HG03159 (cell line): ENCODE measurements around the gene MOCS1.

Experiments
- ATAC-seq: cut with Tn5 transposase; IDR thresholded peaks from one replicate; pipeline ENCODE4 v1.9.1; 2021; ENCODE audit warnings: mild to moderate bottlenecking, moderate library complexity; ENCODE audit not compliant: unreplicated experiment

The MOCS1 gene

DNA sequence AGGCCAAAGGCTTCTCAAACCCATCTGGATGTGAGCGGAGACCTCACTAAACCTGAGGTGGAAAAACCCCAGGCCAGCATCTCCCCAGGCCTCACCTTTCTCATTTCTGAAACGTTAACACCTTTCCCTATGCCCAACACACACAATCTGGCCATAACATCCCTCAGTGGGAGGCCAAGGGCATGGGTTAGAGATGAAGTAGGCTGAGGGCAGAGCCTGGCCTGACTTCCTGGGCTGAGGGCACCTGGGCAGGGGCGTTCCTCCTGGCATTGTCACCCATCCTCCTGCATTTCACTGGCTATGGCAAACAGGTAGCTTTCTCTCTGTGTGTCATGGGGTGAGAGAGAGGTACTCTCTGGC, 8.4 kb downstream of the MOCS1 start:
- ATAC-seq: no peak

DNA sequence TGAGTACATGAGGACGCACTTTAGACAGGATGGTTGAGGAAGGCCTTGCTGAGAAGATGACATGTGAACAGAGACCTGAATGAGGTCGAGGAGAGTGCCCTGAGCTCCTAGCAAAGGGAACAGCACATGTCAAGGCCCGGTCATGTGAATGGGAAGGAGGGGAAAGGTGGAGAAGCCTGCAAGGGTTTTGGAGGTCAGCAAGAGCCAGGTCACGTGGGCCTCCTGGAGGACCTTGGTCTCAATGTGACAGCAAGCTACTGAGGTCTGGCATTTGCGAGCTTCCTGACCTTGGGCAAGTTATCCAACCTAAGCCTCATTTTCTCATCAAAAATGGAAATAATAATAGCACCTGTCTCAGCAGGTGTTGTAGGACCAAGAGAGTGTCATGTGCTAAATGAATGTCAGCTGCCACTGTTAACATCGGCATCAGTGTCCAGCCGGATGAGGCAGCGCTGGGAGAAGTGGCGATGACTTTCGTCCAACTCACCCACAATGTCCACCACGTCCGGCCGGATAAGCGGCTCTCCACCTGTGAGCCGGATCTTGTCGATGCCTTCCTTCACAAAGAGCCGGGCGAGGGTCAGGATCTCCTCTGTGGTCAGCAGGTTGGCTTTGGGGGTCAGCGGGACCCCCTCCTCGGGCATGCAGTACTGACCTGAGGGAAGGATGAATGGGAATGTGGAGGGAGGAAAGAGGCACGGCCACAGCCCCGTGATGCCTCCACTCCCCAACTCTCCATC, 8.9 kb downstream of the MOCS1 start:
- no peak for ATAC-seq

DNA sequence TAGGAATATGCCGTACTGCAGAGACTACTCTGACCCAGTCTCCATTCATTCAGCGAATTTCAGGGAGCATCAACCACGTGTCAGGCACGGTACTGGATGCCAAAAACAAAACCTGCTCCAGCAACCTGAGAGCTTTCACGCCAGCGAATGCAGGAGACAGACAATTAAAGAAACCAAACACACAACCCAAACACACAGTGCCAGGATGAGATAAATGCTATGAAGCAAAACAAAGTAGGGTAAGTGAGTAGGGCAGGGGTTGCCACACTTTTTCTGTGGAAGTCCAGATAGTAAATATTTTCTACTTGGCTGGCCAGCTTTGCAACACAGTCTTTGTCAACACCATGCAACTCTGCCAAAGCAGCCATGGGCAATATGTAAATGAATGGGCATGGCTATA, 10.0 kb downstream of the MOCS1 start:
- no peak for ATAC-seq

DNA sequence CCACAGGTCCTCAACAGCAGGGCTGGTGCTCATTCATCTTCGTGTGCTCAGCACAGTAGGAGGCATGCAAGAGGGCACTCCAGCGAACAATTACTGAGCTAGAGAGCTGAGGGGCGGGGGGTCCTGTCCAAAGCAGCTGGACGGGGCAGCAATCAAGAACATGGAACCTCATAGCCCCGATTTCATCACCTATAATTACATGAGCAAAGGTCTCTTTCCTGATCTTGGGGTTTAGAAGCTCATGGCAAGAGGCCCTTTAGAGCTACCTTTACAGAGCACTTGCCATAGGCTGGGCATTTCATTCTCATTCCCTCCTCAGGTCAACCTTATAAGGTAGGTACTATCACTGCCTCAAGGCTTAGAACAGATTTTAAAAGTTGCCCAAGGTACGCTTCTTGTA, 10.4 kb downstream of the MOCS1 start:
- no peak for ATAC-seq

DNA sequence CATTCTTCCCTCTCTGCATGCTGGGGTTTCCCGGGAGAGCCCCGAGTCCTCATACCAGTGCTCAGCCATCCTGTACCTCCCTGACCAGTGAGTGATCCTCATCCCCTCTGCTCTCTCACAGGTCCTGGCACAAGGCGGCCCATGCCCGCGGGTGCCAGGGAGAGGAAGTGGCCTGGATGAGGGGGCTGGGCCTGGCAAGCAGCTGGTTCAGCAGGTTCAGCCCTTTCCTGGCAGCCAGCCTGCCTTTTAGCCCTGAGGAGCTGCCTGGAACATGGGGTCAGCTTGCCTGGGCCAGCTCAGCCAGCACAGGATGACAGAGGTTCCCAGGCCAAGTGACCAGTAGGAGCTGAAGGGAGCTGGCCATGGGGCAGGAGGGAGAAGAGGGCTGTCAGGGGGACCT, 10.9 kb downstream of the MOCS1 start:
- ATAC-seq: no peak

DNA sequence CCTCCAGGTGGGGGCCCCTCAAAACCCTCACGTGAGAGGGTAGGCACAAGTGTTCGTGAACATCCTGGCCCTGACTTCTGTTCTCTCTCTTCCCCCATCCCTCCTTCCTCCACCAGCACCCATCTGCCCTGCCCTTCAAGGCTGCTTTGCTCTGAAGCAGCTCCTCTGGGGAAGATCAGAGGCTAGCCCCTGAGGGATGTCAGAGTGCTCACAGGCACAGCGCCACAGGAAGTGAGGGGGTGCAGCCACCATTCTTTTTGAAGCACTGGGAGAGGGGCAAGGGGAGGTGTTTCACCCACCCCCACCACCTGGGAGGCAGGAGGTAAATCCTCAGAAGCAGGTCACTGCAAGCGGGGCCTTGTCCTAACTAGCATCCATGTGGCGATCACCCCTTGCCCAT, 11.4 kb downstream of the MOCS1 start:
- no peak for ATAC-seq

DNA sequence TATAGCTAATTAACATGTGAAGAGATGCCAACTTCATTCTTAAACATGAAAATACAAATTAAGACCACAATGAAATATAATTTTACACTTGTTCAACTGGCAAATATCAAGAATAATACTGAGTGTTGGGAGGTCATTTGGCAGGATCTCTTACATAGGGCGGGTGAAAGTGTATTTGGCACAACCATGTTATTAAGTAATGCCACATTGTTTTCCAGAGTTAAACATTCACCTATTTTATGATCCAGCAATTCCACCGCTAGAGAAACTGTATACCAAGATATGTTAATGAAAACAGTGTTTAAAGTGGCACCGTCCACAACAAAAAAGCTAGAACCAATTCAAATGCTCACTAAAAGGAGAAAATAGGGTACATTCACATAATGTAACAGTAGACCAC, 14.1 kb downstream of the MOCS1 start:
- no peak for ATAC-seq

DNA sequence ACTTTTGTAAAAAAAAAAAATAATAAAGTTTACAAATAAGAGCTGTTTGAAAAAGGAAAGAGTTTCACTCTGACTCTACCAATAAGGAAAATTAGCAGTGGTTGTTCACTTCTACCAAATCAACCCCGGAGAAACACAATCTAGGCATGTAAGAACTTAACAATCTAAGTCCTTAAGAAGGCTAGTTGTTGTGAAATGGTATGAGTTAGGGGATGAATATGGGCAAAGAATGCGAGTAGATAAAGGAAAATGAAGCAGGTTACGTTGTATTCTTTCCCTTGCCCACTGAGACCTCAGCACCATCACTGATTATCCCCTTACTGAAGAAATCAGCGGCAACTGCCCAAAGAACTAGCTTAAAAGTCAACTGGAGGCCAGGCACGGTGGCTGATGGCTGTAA, 15.4 kb downstream of the MOCS1 start:
- ATAC-seq: no peak

DNA sequence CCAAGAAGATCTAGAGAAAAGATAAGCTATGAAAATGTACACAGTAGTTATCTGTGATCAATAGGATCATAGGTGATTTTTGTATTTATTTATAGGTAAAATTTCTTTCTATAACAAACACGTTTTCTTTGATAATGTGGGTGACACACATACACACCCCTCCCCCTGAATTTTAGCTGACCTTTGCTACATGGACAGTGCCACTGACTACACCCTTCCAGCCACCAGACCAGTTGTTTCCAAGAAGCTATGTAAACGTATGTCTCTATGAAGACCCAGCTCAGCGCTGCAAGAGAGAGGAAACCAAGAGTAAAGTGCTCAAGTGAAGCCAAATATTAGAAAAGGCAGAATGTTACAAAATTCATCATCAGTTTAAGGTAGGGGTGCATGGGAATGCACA, 16.3 kb downstream of the MOCS1 start:
- no peak for ATAC-seq

DNA sequence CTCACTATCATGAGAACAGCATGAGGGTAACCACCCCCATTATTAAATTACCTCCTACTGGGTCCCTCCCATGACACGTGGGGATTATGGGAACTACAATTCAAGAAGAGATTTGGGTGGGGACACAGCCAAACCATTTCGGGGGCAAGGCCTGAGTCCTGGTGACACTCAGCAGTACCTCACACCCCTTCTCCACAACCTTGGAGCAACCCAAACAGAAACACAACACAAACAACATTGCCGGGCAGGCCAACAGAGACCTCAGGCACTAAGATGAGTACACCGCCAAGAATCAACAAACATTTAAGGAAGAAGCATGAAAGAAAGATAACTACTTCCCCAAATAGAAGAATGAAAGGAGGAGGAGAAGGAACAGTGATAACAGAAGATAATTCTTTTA, 16.9 kb downstream of the MOCS1 start:
- ATAC-seq: no peak

DNA sequence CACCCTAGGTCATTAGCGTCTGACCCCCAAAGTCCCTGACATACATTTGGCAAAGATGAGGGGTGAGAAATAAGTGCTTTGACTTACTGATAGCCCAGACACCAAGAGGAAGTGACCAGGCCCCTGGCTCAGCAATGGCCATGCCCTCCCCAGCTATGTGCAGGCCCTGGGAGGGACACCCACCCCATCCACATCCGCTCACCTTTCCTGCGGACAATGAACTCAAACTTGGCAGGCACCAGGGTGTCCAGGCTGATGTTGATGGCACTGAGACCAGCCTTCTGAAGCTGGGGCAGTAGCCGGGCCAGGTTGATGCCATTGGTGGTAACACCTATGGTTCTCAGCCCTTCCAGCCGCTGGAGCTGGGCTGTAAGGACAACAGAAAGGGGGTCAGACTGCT, 18.4 kb downstream of the MOCS1 start:
- ATAC-seq: no peak

DNA sequence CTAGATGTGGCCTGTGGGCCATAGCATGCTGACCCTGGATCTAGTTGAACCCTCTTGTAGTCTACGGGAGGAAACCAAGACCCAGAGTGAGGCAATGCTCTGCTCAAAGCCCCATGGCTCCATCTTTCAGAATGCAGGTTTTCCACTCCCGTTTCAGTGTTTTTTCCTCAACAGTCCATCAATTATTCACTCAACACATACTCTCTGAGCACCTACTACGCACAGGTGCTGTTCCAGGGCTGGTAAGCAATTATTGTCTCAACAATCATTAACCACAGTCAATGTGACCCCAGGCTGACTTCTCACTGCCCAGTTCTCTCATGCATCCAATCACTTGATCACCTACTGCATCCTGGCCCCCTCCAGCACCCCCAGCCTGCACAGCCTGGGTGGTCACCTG, 20.0 kb downstream of the MOCS1 start:
- ATAC-seq: no peak

DNA sequence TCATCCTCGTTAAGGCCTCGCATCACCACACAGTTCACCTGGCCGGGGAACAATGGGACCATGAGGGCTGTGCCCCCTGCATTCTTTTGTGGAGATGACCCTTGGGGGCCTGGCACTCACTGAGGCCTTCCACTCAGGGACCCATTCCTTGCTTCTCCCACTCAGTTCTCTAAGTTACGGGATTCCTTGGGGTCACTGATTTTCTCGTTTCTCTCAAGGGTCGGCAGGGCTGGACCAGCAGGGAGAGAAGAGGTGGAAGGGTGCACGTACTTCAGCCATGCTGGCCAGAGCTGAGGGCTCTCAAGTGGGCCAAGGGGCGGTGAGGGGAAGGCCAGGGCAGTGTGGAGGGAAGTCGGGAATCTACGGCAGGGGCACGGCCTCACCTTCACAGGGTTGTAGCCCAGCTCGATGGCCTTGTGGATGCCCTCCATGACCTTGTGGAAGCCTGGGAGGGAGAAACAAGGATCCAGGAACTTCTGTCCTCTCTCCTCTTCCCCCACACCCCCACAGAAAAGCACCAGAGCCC, 20.8 kb downstream of the MOCS1 start:
- no peak for ATAC-seq

DNA sequence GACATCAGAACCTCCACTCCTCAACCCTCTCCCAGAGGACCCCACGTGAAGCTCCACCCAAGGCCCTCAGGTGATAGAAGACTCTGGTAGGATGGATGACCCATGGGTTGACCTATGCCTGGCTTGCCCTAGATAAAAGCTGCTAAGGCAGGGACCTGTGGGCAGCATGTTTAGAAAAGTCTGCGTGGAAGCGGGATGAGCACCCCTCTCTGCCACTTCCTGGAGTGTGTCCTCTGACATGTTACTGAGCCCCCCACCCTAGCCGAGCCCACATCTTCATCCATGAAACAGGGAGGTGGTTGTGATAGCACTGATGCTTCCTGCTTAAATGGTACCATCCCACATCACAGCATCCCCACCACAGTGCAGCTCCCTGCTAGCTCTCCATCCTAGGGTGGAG, 21.8 kb downstream of the MOCS1 start:
- no peak for ATAC-seq

DNA sequence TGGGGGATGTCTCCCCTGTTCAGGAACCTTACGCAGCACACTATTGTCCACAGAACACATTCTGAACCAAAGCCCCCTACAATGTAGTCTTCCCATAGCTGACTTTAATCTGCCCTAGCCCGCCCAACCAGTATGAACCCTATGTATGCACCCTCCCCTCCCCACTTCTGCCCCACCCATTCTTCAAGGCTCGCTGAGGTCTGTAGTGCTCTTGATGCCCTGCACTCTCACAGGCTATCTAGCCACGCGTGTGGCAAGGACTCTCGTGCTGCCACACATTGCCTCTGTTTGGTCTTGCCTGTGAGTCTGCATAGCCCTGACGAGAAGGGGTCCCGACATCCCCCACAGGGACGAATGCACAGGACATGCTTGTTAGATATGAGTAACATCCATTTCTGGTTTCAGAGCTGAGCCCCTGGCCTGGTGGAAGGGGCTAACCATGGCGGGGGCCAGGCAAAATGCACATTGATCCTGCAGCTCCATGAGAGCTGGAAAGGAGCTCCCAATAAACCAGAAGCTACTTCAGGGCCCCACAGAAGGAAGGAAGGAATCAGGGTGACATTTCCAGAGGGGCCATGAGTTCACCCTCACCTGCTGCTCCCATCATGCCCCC, 22.6 kb downstream of the MOCS1 start:
- ATAC-seq: no peak

DNA sequence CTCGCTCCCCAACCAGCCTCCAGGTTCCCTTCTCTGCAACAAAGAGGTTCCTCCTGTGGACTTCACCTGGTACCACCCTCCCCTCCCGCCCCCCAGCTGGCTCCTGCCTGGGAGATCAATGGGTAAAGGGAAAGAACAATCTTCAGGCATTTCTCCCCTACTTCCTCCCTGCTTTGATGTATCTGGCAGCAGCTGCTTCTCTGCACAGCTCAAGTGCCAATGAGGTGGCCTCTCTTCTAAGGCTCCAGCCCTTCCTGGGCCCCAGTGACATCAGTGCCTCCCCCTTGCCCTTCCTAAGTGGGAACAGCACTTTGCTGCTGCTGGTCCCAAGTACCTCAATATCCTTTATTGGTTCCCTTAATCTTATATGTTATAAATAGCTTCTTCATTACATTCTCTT, 23.5 kb downstream of the MOCS1 start:
- no peak for ATAC-seq

DNA sequence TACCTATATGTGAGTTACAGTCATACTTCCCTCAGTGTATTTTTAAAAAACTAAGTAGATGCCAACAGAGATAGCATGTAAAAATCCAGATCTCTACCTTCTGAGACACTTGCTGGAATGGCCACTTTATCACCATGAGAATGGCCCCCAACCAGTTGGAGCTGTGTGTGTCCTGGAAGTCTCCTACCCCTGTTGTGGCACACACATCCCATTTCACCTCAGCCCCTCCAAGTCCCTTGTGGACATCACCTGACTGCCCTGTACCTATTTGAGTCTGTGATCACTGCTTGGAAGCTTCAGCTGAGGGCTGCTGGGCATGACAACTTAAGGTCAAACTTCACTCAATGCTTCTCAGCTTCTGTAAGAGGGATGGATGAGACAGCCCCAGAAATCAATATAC, 24.1 kb downstream of the MOCS1 start:
- ATAC-seq: no peak

DNA sequence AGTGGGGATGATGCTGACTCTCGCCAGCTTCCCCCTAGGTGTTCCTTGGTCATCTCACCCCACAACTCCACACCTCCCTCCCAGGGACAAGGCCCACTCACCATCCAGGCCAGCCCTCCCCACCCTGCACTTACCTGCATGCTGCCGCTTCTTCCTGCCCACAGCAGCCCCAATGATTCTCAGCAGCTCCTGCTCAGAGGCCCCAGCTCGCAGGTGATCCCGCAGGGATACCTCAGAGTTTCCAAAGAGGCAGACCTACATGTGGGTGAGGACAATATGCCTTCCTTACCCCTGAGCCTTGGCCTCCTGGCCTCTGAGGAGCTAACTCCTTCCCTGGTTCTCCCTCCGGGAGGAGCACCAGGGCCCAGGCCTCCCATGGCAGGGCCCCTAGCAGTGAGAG, 24.6 kb downstream of the MOCS1 start:
- ATAC-seq: no peak

DNA sequence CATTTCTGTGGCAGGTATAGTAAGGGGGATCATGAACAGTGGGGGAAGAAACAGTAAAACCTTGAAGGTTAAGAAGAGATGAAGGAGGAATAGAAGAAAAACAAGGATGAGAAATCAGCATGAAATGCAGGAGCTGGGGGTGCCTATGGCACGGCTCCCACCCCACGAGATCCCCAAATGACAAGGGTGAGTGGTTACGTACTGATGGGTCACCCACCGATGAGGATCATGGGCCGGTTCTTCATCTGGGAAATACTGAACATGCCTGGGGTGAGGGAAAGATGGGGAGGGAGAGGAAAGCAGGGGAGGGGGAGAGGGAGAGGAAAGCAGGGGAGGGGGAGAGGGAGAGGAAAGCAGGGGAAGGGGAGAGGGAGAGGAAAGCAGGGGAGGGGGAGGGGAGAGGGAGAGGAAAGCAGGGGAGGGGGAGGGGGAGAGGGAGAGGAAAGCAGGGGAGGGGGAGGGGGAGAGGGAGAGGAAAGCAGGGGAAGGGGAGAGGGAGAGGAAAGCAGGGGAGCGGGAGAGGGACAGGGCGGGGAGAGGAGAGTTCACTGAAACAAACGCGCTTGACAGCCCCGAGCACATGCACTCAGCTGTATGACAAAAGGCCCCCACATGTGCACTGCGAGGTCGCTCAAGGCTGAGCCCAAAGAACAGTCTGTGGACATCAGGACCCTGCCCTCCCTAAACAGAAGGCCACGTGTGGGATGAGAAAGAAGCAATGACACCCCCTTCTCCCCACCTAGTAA, 25.3 kb downstream of the MOCS1 start:
- no peak for ATAC-seq

DNA sequence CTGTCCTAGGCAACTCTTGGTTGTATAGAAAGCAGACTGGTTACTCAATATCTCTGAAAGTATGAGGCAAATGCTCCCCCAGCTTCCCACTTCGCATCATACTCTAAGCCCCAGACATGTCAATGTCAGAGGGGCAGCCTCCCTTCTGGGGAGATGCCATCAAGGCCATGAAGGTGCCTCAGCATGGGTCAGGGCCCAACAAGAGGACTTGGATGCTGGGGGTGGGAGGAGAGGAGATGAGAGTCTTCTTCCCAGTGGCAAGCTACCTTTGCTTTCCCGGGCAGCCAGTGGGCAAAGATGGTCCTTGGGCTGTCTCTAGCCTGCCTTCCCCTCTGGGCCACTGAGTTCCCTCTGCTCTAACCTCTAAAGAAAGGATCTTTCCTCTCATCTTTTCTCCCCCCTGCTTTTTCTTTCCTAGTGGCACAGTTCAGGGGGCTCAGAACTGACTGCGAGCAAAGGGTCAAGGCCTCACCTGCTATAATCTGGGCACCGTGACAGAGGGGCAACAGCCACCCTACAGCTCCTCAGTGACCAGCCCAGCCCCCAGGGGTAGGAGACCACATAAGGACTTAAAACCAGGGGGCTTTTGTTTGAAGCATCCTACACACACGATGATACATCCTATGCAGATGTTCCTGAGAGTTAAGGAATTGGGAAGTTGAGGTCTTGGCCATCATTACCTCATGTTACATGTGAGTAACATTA, 26.2 kb downstream of the MOCS1 start:
- no peak for ATAC-seq

DNA sequence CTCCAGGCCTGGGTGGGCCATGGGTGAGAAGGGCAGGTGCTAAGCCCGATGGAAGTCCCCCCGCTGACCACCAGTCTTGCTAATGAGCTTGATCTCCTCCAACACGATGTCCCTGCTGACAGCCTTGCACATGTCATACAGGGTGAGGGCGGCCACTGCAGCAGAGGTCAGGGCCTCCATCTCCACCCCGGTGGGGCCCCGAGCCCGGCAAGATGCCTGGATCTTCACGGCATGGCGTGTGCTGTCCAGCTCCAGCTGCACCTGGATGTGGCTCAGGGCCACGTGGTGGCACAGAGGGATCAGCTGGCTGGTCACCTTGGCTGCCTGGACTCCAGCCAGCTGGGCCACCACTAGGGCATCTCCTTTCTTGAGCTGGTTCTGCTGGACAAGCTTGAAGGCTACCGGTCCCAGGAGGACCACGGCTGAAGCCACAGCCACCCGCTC, 27.9 kb downstream of the MOCS1 start:
- no peak for ATAC-seq

DNA sequence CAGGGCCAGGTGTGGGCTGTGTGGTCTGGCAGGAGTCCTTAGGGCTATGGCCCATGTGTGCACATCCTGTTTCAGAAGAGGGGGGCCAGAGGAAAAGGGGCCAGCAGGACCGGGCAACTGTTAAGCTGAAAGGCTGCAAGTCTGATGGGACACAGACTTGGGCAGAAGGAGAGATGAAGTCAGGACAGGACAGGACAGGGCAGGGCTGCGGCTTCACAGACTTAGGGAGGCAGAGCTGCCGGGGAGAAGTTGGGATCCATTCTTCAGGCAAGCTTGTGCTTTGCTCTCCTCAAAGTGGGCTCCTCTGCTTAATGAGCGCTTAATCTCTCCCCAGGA, 28.7 kb downstream of the MOCS1 start:
- no peak for ATAC-seq
